ENCODE data around the gene LIN54. TPM values are rescaled to one million over a fixed set of nuclear protein-coding genes. Genes with fewer than 3 reads are reported as not detected.

The LIN54 gene
- total and polyA plus RNA-seq, 2 of the 4 experiments (the other 2 are of a cell fraction) = 5.3 to 26.9 TPM

GRCh38 chr4:82898322-82899243, 112.0 kb downstream of the LIN54 start:
- intact Hi-C loops (cut with micrococcal nuclease) (loop anchor here (2.0 kb wide), 1 partner anchor 436 kb away; no protein-coding TSS in a partner anchor), in situ Hi-C loops (cut with MboI; ENCODE audit: low sequenced_read_pairs) (no loop called here), dilution Hi-C loops (cut with HindIII; ENCODE audit: low sequenced_read_pairs, unreplicated experiment) (no loop called here)
- DNase-seq = peak; percentile 91
- Histone ChIP-seq H3K27me3 (ENCODE audit: control insufficient read depth, insufficient read depth, low read length) (no peaks in the 10 kb centered on the region), H3K79me1 (ENCODE audit: low read depth in 1 of 2, low read length in 2 of 2) (peaks cover 5 to 23% of the 10 kb centered on the region in 2 experiments; a peak in 2 of 4 replicates), H3K27ac (ENCODE audit: insufficient read depth, low read length) (peak overlapping the region; percentile 79; the same call in 1 of the 2 replicates), H3K56ac (ENCODE audit: extremely low read depth, insufficient read depth, low read length) (peak overlapping the region; percentile 14; the same call in 1 of the 2 replicates), H2BK120ac (ENCODE audit: low read depth, low read length) (peak overlapping the region; percentile 26; the same call in 1 of the 2 replicates), H2BK20ac (ENCODE audit: low read depth, low read length) (no peak overlapping the region), H3K9ac (ENCODE audit: low read depth, low read length) (peak overlapping the region; percentile 86), H4K91ac (ENCODE audit: insufficient read depth, low read depth, low read length) (no peak overlapping the region), H2AK5ac (ENCODE audit: low read depth, low read length) (no peak overlapping the region; the same call in 1 of the 2 replicates), H3K9me3 (ENCODE audit: control insufficient read depth, insufficient read depth, low read length) (no peaks in the 10 kb centered on the region), H3K14ac (replicated peaks; ENCODE audit: low read depth, low read length) (peak overlapping the region; percentile 65; the same call in 1 of the 2 replicates), H3K4ac (ENCODE audit: low read depth, low read length) (peak overlapping the region; percentile 49), H3K18ac (ENCODE audit: low read depth, low read length) (peak overlapping the region; percentile 47; the same call in 1 of the 2 replicates), H2AFZ (replicated peaks; ENCODE audit: low read length, poor library complexity) (no peak overlapping the region), H3K9me1 (ENCODE audit: insufficient read depth, low read length) (peaks cover 2% of the 10 kb centered on the region; the same call in 1 of the 2 replicates), H2BK15ac (ENCODE audit: low read depth, low read length) (no peak overlapping the region), H2AK9ac (replicated peaks; ENCODE audit: low read depth, low read length, poor library complexity) (peak overlapping the region; percentile 13), H4K20me1 (ENCODE audit: insufficient read depth, low read length) (peaks cover 6% of the 10 kb centered on the region; the same call in 1 of the 2 replicates), H3K4me3 (ENCODE audit: insufficient read depth, low read depth, low read length) (peak overlapping the region; percentile 69), H3K36me3 (ENCODE audit: control insufficient read depth, insufficient read depth, low read length) (peaks cover 4% of the 10 kb centered on the region), H2BK5ac (ENCODE audit: low read depth, low read length, poor library complexity, severe bottlenecking) (peak overlapping the region; percentile 96), H4K8ac (ENCODE audit: low read depth in 2 of 2, low read length in 2 of 2) (peak overlapping the region in 1 of 2 experiments; percentile 57; a peak in 2 of 4 replicates), H3K4me2 (ENCODE audit: low read depth, low read length) (peak overlapping the region; percentile 97), H3K4me1 (ENCODE audit: control insufficient read depth, insufficient read depth, low read length) (no peaks in the 10 kb centered on the region), H3K23ac (ENCODE audit: low read depth, low read length) (peak overlapping the region; percentile 61; the same call in 1 of the 2 replicates), H4K5ac (ENCODE audit: low read depth, low read length) (peak overlapping the region; percentile 42; the same call in 1 of the 2 replicates)
- POLR2A ChIA-PET (ENCODE audit: unreplicated experiment) = no interaction called here
- BruUV-seq (replicated peaks) = no TSS peak
- TF ChIP-seq RAD21 (IDR thresholded peaks at IDR 0.05; ENCODE audit: low read length) (peak; percentile 25; the same call in 1 of the 2 replicates), CTCF (conservative IDR thresholded peaks at IDR 0.05; ENCODE audit: low read depth, low read length) (peak; percentile 41), CHD1 (IDR thresholded peaks at IDR 0.05; ENCODE audit: low read depth, low read length) (0 out of 2 replicates have a peak, but pooled peaks have one; percentile 16), RCOR1 (IDR thresholded peaks at IDR 0.05; ENCODE audit: insufficient replicate concordance, low read length) (no peak), FOS (IDR thresholded peaks at IDR 0.05; ENCODE audit: low read depth, low read length) (peak; percentile 84), MXI1 (IDR thresholded peaks at IDR 0.05; ENCODE audit: borderline replicate concordance, low read depth, low read length) (peak; percentile 18; the same call in 1 of the 2 replicates)
- WGBS, 2 experiments (ENCODE audit: extremely low coverage in 2 of 2, insufficient read length in 1 of 2) = no CpG with 5 or more reads among the region's 7 CpGs
- CTCF ChIA-PET = interaction anchor here (0.6 to 1.0 kb wide), 5 partner anchors 9 to 384 kb away, joined by 3 read pairs; no protein-coding TSS in a partner anchor
- ATAC-seq (ENCODE audit: low read depth) = peak; percentile 3; the same call in 1 of the 2 replicates

Measured in IMR-90 (cell line).